Skeletal muscle tissue (tissue), 4 donors: ENCODE results near the gene CHST11. TPM values are rescaled to one million over a fixed set of nuclear protein-coding genes. Genes with fewer than 3 reads are reported as not detected.
"Not testable (repeated sequence)": the region's sequence is repeated elsewhere in the genome, so short reads cannot be mapped to it uniquely, and the experiment has no call there.

Source experiments
- H3K27ac ChIP-seq: one replicate; pipeline ENCODE4 v1.7.0; 2013; ENCODE audit warnings: mild to moderate bottlenecking, low read depth, low read length, inconsistent platforms
- H3K27me3 ChIP-seq, 3 donors: one replicate each; pipeline ENCODE4 v1.7.0; 2013; ENCODE audit warnings: low read length in 3 of 3; ENCODE audit not compliant: control insufficient read depth in 3 of 3, insufficient read depth in 3 of 3
- H3K36me3 ChIP-seq, 3 donors: one replicate each; pipeline ENCODE4 v1.7.0; 2013; ENCODE audit warnings: low read length in 3 of 3; ENCODE audit not compliant: control insufficient read depth in 3 of 3, insufficient read depth in 3 of 3
- H3K4me1 ChIP-seq, 3 donors: one replicate each; pipeline ENCODE4 v1.7.0; 2013; ENCODE audit warnings: low read length in 3 of 3, mild to moderate bottlenecking in 3 of 3; ENCODE audit not compliant: control insufficient read depth in 3 of 3, insufficient read depth in 3 of 3
- H3K4me3 ChIP-seq, 3 donors: one replicate each; pipeline ENCODE4 v1.7.0; 2013; ENCODE audit warnings: low read length in 3 of 3
- H3K9ac ChIP-seq, 3 donors: one replicate each; pipeline ENCODE4 v1.7.0; 2013; ENCODE audit warnings: low read length in 3 of 3, mild to moderate bottlenecking in 3 of 3, moderate library complexity in 2 of 3, low read depth in 1 of 3
- H3K9me3 ChIP-seq, 3 donors: one replicate each; pipeline ENCODE4 v1.7.0; 2013; ENCODE audit warnings: low read length in 3 of 3; ENCODE audit not compliant: control insufficient read depth in 3 of 3
- total RNA-seq: library from RNA; depleted of rRNA; stranded (reverse); fragments of >200 nt; gene quantifications from one replicate; pipeline ENCODE4 v1.2.3, GENCODE V29; 2014
- donor health status: Osteomylitis.

The CHST11 gene
- total RNA-seq, 1 donor from 2014 or later = 2.1 TPM

- not testable (repeated sequence) for H3K4me1 ChIP-seq, H3K27me3 ChIP-seq, H3K9ac ChIP-seq, H3K36me3 ChIP-seq, H3K27ac ChIP-seq, H3K9me3 ChIP-seq, H3K4me3 ChIP-seq
Observed at GRCh38 chr12:104574758-104575157, 118.0 kb downstream of the CHST11 start.

- no peaks in the 10 kb centered on the region for H3K36me3 ChIP-seq
- H3K27me3 ChIP-seq = no peaks in the 10 kb centered on the region
- H3K9ac ChIP-seq = no peak overlapping the region
- H3K9me3 ChIP-seq = no peaks in the 10 kb centered on the region
- H3K4me1 ChIP-seq = no peaks in the 10 kb centered on the region
- H3K4me3 ChIP-seq = no peak overlapping the region
- H3K27ac ChIP-seq = no peak overlapping the region
Observed at GRCh38 chr12:104575442-104576186, 118.9 kb downstream of the CHST11 start.

GRCh38 chr12:104576187-104576778 lies 119.5 kb downstream of the CHST11 start:
- Histone ChIP-seq H3K4me1 (no peaks in the 10 kb centered on the region), H3K4me3 (no peak overlapping the region), H3K36me3 (no peaks in the 10 kb centered on the region), H3K27me3 (no peaks in the 10 kb centered on the region), H3K27ac (no peak overlapping the region), H3K9ac (no peak overlapping the region), H3K9me3 (no peaks in the 10 kb centered on the region)

GRCh38 chr12:104576980-104577580 lies 120.3 kb downstream of the CHST11 start:
- Histone ChIP-seq H3K9me3 (no peaks in the 10 kb centered on the region), H3K36me3 (no peaks in the 10 kb centered on the region), H3K4me1 (no peaks in the 10 kb centered on the region), H3K9ac (no peak overlapping the region), H3K4me3 (no peak overlapping the region), H3K27ac (no peak overlapping the region), H3K27me3 (no peaks in the 10 kb centered on the region)

- H3K36me3 ChIP-seq = no peaks in the 10 kb centered on the region
- no peak overlapping the region for H3K4me3 ChIP-seq
- H3K27me3 ChIP-seq = no peaks in the 10 kb centered on the region
- no peaks in the 10 kb centered on the region for H3K9me3 ChIP-seq
- no peak overlapping the region for H3K9ac ChIP-seq
- no peaks in the 10 kb centered on the region for H3K4me1 ChIP-seq
- H3K27ac ChIP-seq = no peak overlapping the region
Observed at GRCh38 chr12:104577581-104577981, 120.8 kb downstream of the CHST11 start.

GRCh38 chr12:104578453-104578852 lies 121.7 kb downstream of the CHST11 start:
- Histone ChIP-seq H3K4me3 (no peak overlapping the region), H3K36me3 (no peaks in the 10 kb centered on the region), H3K9ac (no peak overlapping the region), H3K9me3 (no peaks in the 10 kb centered on the region), H3K27me3 (no peaks in the 10 kb centered on the region), H3K4me1 (no peaks in the 10 kb centered on the region), H3K27ac (no peak overlapping the region)

GRCh38 chr12:104579718-104580495 lies 123.2 kb downstream of the CHST11 start:
- no peaks in the 10 kb centered on the region for H3K4me1 ChIP-seq
- H3K9ac ChIP-seq = no peak overlapping the region
- H3K4me3 ChIP-seq = no peak overlapping the region
- no peaks in the 10 kb centered on the region for H3K9me3 ChIP-seq
- H3K36me3 ChIP-seq = no peaks in the 10 kb centered on the region
- H3K27me3 ChIP-seq = no peaks in the 10 kb centered on the region
- H3K27ac ChIP-seq = no peak overlapping the region

- Histone ChIP-seq H3K36me3 (no peaks in the 10 kb centered on the region), H3K27me3 (no peaks in the 10 kb centered on the region), H3K9me3 (no peaks in the 10 kb centered on the region), H3K4me3 (no peak overlapping the region), H3K4me1 (no peaks in the 10 kb centered on the region), H3K27ac (no peak overlapping the region), H3K9ac (no peak overlapping the region)
Observed at GRCh38 chr12:104581005-104581570, 124.3 kb downstream of the CHST11 start.

GRCh38 chr12:104582739-104583138 lies 126.0 kb downstream of the CHST11 start:
- no peaks in the 10 kb centered on the region for H3K36me3 ChIP-seq
- H3K4me1 ChIP-seq = no peaks in the 10 kb centered on the region
- H3K9ac ChIP-seq = no peak overlapping the region
- no peak overlapping the region for H3K27ac ChIP-seq
- no peak overlapping the region for H3K4me3 ChIP-seq
- H3K9me3 ChIP-seq = no peaks in the 10 kb centered on the region
- no peaks in the 10 kb centered on the region for H3K27me3 ChIP-seq
